ENCODE measurements around the gene AGAP1. TPM values are rescaled to one million over a fixed set of nuclear protein-coding genes. Genes with fewer than 3 reads are reported as not detected.

Gene AGAP1
- total and polyA plus RNA-seq, 4 donors, result 2.0 to 8.5 (median 5.4) TPM

DNA sequence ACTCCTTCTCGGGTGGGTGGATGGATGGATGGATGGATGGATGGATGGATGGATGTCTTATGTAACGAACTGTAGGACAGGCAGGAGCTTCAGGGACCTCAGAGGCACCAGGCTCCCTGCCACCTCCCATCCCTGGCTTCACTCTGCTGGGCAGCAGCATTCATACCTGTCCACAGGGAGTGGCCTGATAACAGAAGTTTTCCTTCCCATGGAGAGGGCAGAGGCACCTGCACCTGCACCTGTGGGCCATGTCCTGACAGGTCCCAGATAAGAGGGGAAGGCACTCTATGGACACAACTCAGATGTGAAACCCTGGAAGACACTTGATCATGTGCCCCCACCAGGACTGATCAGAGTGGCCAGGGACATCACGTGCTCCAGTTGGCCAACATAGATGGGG, 532.0 kb downstream of the AGAP1 start:
- Histone ChIP-seq H3K4me3 (ENCODE audit: low read depth in 1 of 3, low read length in 3 of 3) (no peak overlapping the region), H3K9me3 (ENCODE audit: control insufficient read depth in 4 of 4, low read length in 3 of 4) (no peaks in the 10 kb centered on the region), H3K9ac (ENCODE audit: low read depth in 1 of 2, low read length in 2 of 2) (no peak overlapping the region), H3K27ac (ENCODE audit: low read depth in 1 of 2, low read length in 2 of 2) (no peak overlapping the region), H3K4me1 (ENCODE audit: control insufficient read depth in 4 of 4, insufficient read depth in 4 of 4, low read length in 3 of 4) (no peaks in the 10 kb centered on the region), H3K27me3 (ENCODE audit: control insufficient read depth in 4 of 4, insufficient read depth in 4 of 4, low read length in 3 of 4) (no peaks in the 10 kb centered on the region), H3K36me3 (ENCODE audit: control insufficient read depth in 4 of 4, insufficient read depth in 3 of 4, low read depth in 1 of 4, low read length in 3 of 4) (no peaks in the 10 kb centered on the region)
- TF ChIP-seq, protein P1, sequence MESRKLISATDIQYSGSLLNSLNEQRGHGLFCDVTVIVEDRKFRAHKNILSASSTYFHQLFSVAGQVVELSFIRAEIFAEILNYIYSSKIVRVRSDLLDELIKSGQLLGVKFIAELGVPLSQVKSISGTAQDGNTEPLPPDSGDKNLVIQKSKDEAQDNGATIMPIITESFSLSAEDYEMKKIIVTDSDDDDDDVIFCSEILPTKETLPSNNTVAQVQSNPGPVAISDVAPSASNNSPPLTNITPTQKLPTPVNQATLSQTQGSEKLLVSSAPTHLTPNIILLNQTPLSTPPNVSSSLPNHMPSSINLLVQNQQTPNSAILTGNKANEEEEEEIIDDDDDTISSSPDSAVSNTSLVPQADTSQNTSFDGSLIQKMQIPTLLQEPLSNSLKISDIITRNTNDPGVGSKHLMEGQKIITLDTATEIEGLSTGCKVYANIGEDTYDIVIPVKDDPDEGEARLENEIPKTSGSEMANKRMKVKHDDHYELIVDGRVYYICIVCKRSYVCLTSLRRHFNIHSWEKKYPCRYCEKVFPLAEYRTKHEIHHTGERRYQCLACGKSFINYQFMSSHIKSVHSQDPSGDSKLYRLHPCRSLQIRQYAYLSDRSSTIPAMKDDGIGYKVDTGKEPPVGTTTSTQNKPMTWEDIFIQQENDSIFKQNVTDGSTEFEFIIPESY (IDR thresholded peaks at IDR 0.05), result no peak
- no peak for TF ChIP-seq RXRA (IDR thresholded peaks at IDR 0.05)
- TF ChIP-seq, protein P2, sequence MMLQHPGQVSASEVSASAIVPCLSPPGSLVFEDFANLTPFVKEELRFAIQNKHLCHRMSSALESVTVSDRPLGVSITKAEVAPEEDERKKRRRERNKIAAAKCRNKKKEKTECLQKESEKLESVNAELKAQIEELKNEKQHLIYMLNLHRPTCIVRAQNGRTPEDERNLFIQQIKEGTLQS (IDR thresholded peaks at IDR 0.05), result no peak
- no peak for TF ChIP-seq FOXA1 (IDR thresholded peaks at IDR 0.05)
- TF ChIP-seq, protein P3, sequence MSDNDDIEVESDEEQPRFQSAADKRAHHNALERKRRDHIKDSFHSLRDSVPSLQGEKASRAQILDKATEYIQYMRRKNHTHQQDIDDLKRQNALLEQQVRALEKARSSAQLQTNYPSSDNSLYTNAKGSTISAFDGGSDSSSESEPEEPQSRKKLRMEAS (IDR thresholded peaks at IDR 0.05), result no peak
- DNase-seq (ENCODE audit: low spot score), result no peak
- WGBS, result 97% methylated on average over 3 of the region's 3 CpGs

DNA sequence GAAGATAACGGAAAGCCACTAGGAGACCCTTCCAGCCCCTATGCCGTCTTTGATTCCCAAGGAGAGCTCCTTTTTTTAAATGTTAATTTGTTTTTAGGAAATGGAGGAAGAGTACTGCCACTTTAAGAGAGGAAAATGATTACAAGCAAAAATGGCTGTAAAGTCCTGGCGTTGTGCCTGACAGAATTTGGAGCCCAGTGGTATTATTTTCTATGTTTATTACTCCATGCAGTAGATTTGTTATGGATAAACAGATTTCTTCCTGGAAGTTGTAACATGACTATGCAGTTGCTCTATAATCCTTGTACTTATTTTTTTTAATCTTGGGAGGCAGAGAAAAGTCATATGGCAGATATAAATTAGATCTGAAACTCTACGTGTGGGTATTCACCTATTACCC, 533.0 kb downstream of the AGAP1 start:
- TF ChIP-seq TAF1 (conservative IDR thresholded peaks at IDR 0.05), result no peak
- TF ChIP-seq FOXA1 (IDR thresholded peaks at IDR 0.05), result no peak

DNA sequence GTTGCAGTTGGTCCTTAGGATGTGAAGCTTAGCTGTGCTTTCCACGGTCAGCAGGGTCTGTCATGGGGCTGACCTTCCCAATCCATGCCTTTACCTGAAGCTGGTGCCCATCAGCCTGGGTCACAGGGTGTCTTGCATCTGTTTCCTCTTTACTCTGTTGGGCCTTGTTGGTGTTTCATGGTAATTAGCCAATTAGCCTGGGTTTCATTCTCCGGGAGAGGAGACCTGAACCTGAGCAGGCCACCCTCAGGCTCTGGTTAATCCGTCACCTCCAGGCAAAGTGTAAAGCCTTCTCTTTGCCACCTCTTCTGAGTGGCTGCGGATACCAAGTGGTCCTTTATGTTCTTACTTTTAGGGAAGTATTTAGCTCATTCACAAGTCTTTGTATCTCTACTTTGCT, 534.2 kb downstream of the AGAP1 start:
- H3K4me1 ChIP-seq (ENCODE audit: control insufficient read depth in 4 of 4, insufficient read depth in 4 of 4, low read length in 3 of 4), result no peaks in the 10 kb centered on the region
- H3K9me3 ChIP-seq (ENCODE audit: control insufficient read depth in 4 of 4, low read length in 3 of 4), result no peaks in the 10 kb centered on the region
- no peak overlapping the region for H3K27ac ChIP-seq (ENCODE audit: low read depth in 1 of 2, low read length in 2 of 2)
- no peak for DNase-seq (ENCODE audit: low spot score)
- 94% methylated on average over 4 of the region's 4 CpGs for WGBS
- no peaks in the 10 kb centered on the region for H3K36me3 ChIP-seq (ENCODE audit: control insufficient read depth in 4 of 4, insufficient read depth in 3 of 4, low read depth in 1 of 4, low read length in 3 of 4)
- H3K4me3 ChIP-seq (ENCODE audit: low read depth in 1 of 3, low read length in 3 of 3), result no peak overlapping the region
- TF ChIP-seq RAD21 (IDR thresholded peaks at IDR 0.05), result no peak
- no peak for TF ChIP-seq HNF4G (IDR thresholded peaks at IDR 0.05)
- TF ChIP-seq, protein P4, sequence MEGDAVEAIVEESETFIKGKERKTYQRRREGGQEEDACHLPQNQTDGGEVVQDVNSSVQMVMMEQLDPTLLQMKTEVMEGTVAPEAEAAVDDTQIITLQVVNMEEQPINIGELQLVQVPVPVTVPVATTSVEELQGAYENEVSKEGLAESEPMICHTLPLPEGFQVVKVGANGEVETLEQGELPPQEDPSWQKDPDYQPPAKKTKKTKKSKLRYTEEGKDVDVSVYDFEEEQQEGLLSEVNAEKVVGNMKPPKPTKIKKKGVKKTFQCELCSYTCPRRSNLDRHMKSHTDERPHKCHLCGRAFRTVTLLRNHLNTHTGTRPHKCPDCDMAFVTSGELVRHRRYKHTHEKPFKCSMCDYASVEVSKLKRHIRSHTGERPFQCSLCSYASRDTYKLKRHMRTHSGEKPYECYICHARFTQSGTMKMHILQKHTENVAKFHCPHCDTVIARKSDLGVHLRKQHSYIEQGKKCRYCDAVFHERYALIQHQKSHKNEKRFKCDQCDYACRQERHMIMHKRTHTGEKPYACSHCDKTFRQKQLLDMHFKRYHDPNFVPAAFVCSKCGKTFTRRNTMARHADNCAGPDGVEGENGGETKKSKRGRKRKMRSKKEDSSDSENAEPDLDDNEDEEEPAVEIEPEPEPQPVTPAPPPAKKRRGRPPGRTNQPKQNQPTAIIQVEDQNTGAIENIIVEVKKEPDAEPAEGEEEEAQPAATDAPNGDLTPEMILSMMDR (IDR thresholded peaks at IDR 0.05; ENCODE audit: low read depth, low read length, missing input control), result no peak
- TF ChIP-seq EGR1 (IDR thresholded peaks at IDR 0.05; ENCODE audit: low read depth in 2 of 2), result no peak
- TF ChIP-seq HNF4A (conservative IDR thresholded peaks at IDR 0.05), result no peak
- TF ChIP-seq, protein P2 (IDR thresholded peaks at IDR 0.05), result no peak
- no peak for TF ChIP-seq GABPA (IDR thresholded peaks at IDR 0.05 in 1 of 2, conservative IDR thresholded peaks at IDR 0.05 in 1 of 2)
- TF ChIP-seq JUND (IDR thresholded peaks at IDR 0.05), result no peak
- H3K27me3 ChIP-seq (ENCODE audit: control insufficient read depth in 4 of 4, insufficient read depth in 4 of 4, low read length in 3 of 4), result no peaks in the 10 kb centered on the region
- no peak overlapping the region for H3K9ac ChIP-seq (ENCODE audit: low read depth in 1 of 2, low read length in 2 of 2)

More for the DNA sequence above, 533.0 kb downstream of the AGAP1 start:
- DNase-seq (ENCODE audit: low spot score), result no peak
- H3K27me3 ChIP-seq (ENCODE audit: control insufficient read depth in 4 of 4, insufficient read depth in 4 of 4, low read length in 3 of 4), result no peaks in the 10 kb centered on the region
- H3K36me3 ChIP-seq (ENCODE audit: control insufficient read depth in 4 of 4, insufficient read depth in 3 of 4, low read depth in 1 of 4, low read length in 3 of 4), result no peaks in the 10 kb centered on the region
- H3K4me3 ChIP-seq (ENCODE audit: low read depth in 1 of 3, low read length in 3 of 3), result no peak overlapping the region
- H3K9me3 ChIP-seq (ENCODE audit: control insufficient read depth in 4 of 4, low read length in 3 of 4), result no peaks in the 10 kb centered on the region
- no peak overlapping the region for H3K9ac ChIP-seq (ENCODE audit: low read depth in 1 of 2, low read length in 2 of 2)
- no peaks in the 10 kb centered on the region for H3K4me1 ChIP-seq (ENCODE audit: control insufficient read depth in 4 of 4, insufficient read depth in 4 of 4, low read length in 3 of 4)
- WGBS, result 85% methylated on average over 4 of the region's 4 CpGs
- H3K27ac ChIP-seq (ENCODE audit: low read depth in 1 of 2, low read length in 2 of 2), result no peak overlapping the region

Data from liver (tissue), 9 donors.